GM12875 (cell line): ENCODE data around the gene NT5C3B.

Source experiments
- H3K4me3 ChIP-seq: one replicate; pipeline ENCODE4 v1.5.1; 2011; ENCODE audit warnings: low read depth, low read length, control low read depth
- CTCF ChIP-seq: IDR thresholded peaks from 2 replicates; pipeline ENCODE4 v1.5.1; 2011; ENCODE audit warnings: low read depth, mild to moderate bottlenecking, control low read depth, inconsistent platforms, low read length, moderate library complexity, borderline replicate concordance; ENCODE audit not compliant: insufficient read depth

The NT5C3B gene

GRCh38 chr17:41823141-41823524 lies 12.9 kb downstream of the NT5C3B start:
- no peak overlapping the region for H3K4me3 ChIP-seq
- no peak for TF ChIP-seq CTCF

GRCh38 chr17:41822216-41823140 lies 13.6 kb downstream of the NT5C3B start:
- no peak overlapping the region for H3K4me3 ChIP-seq
- no peak for TF ChIP-seq CTCF

GRCh38 chr17:41821776-41822175 lies 14.3 kb downstream of the NT5C3B start:
- no peak for TF ChIP-seq CTCF
- H3K4me3 ChIP-seq = no peak overlapping the region

- H3K4me3 ChIP-seq = no peak overlapping the region
- no peak for TF ChIP-seq CTCF
These were observed 18.0 kb downstream of the NT5C3B start for GRCh38 chr17:41818024-41818423.

GRCh38 chr17:41816637-41817320 lies 19.3 kb downstream of the NT5C3B start:
- TF ChIP-seq CTCF = no peak
- no peak overlapping the region for H3K4me3 ChIP-seq

- no peak for TF ChIP-seq CTCF
- no peak overlapping the region for H3K4me3 ChIP-seq
These were observed 21.8 kb downstream of the NT5C3B start for GRCh38 chr17:41814195-41814594.

- no peak overlapping the region for H3K4me3 ChIP-seq
- no peak for TF ChIP-seq CTCF
These were observed 22.3 kb downstream of the NT5C3B start for GRCh38 chr17:41813699-41814124.
